Measurements from ENCODE around the gene GALNTL6. TPM values are rescaled to one million over a fixed set of nuclear protein-coding genes. Genes with fewer than 3 reads are reported as not detected.
A peak's percentile ranks its signal among the peaks of the same experiment; 100 is the strongest.

GALNTL6 gene
- total and polyA plus RNA-seq, 2 experiments from 2014 or later, result not detected

DNA sequence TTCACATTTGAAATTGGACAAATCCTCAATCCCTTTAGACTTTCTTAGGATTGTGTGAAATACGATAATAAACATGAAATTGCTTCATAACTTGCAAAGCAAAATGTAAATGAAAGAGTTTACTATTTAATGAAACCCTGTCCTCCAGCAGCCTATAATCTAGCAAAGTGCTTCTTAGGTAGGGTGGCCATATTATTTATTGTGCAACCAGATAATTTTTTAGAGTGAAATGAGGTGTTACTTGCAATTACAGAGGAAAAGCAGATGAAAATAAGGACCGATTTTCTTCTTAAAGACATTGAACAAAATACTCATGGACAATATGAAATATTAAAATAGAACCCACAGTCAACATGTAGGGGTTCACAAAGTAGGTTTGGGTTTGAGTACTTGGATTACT lies 1239.2 kb downstream of the GALNTL6 start:
- 52 to 63% methylated on average over 2 of the region's 2 CpGs for whole genome bisulfite sequencing, 2 experiments (ENCODE audit: low coverage in 1 of 2, low lambda C conversion rate in 2 of 2, missing lambda C conversion rate in 2 of 2)
- no peak for DNase-seq
- Histone ChIP-seq H2AFZ (no peak overlapping the region), H3K9me3 (ENCODE audit: low read depth) (no peaks in the 10 kb centered on the region), H3K4me2 (ENCODE audit: unreplicated experiment) (no peak overlapping the region), H4K20me1 (ENCODE audit: insufficient read depth) (no peaks in the 10 kb centered on the region), H3K27me3 (replicated peaks; ENCODE audit: insufficient read depth) (peaks cover 13% of the 10 kb centered on the region; the same call in 1 of the 2 replicates), H3K9me2 (ENCODE audit: insufficient read depth) (no peaks in the 10 kb centered on the region), H3K79me2 (ENCODE audit: insufficient read depth) (no peaks in the 10 kb centered on the region), H3K27ac (no peak overlapping the region), H3K9ac (no peak overlapping the region), H3K36me3 (ENCODE audit: low read depth) (no peaks in the 10 kb centered on the region), H3K4me3 (no peak overlapping the region), H3K4me1 (ENCODE audit: insufficient read depth) (0 out of 2 replicates have a peak, but pooled peaks cover 3% of the 10 kb centered on the region), H3F3A (ENCODE audit: insufficient read depth) (no peaks in the 10 kb centered on the region)
- in situ Hi-C loops (cut with MboI), result no loop called here
- TF ChIP-seq EZH2 (IDR thresholded peaks at IDR 0.05; ENCODE audit: insufficient read depth, poor library complexity, severe bottlenecking), result no peak
- TF ChIP-seq EZH2phosphoT487 (IDR thresholded peaks at IDR 0.05; ENCODE audit: insufficient read depth, low read depth), result no peak

DNA sequence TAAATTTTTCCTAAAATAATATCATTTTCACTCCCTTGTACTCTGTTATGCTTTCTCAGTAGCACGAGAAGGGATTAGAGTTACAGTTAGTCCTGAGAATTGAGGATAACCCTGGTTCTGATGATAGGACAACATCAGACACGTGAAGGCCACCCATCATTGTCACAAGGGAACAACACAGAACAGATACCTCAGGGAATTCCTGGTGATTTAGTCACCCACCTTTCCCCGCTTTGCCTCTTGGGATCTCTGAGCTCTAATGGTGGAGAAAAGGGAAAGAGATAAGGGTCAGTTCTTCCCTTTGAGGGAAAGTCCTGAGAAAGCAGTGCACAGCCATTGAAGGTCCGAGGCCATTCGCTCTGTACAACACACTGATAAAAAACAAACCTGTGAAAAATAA lies 1243.1 kb downstream of the GALNTL6 start:
- H3K4me2 ChIP-seq (ENCODE audit: unreplicated experiment), result no peak overlapping the region
- H3F3A ChIP-seq (ENCODE audit: insufficient read depth), result no peaks in the 10 kb centered on the region
- no peaks in the 10 kb centered on the region for H3K9me2 ChIP-seq (ENCODE audit: insufficient read depth)
- no peaks in the 10 kb centered on the region for H4K20me1 ChIP-seq (ENCODE audit: insufficient read depth)
- no peak overlapping the region for H3K4me3 ChIP-seq
- H3K4me1 ChIP-seq (ENCODE audit: insufficient read depth), result 0 out of 2 replicates have a peak, but pooled peaks cover 3% of the 10 kb centered on the region
- 72 to 76% methylated on average over 5 of the region's 5 CpGs for WGBS, 2 experiments (ENCODE audit: low coverage in 1 of 2, low lambda C conversion rate in 2 of 2, missing lambda C conversion rate in 2 of 2)
- TF ChIP-seq EZH2 (IDR thresholded peaks at IDR 0.05; ENCODE audit: insufficient read depth, poor library complexity, severe bottlenecking) (no peak), EZH2phosphoT487 (IDR thresholded peaks at IDR 0.05; ENCODE audit: insufficient read depth, low read depth) (no peak)
- no peak for DNase-seq
- no peaks in the 10 kb centered on the region for H3K9me3 ChIP-seq (ENCODE audit: low read depth)
- H2AFZ ChIP-seq, result no peak overlapping the region
- H3K36me3 ChIP-seq (ENCODE audit: low read depth), result no peaks in the 10 kb centered on the region
- no peak overlapping the region for H3K27ac ChIP-seq
- no peak overlapping the region for H3K9ac ChIP-seq
- in situ Hi-C loops (cut with MboI), result no loop called here
- H3K79me2 ChIP-seq (ENCODE audit: insufficient read depth), result no peaks in the 10 kb centered on the region
- H3K27me3 ChIP-seq (replicated peaks; ENCODE audit: insufficient read depth), result peaks cover 7% of the 10 kb centered on the region; the same call in 1 of the 2 replicates

DNA sequence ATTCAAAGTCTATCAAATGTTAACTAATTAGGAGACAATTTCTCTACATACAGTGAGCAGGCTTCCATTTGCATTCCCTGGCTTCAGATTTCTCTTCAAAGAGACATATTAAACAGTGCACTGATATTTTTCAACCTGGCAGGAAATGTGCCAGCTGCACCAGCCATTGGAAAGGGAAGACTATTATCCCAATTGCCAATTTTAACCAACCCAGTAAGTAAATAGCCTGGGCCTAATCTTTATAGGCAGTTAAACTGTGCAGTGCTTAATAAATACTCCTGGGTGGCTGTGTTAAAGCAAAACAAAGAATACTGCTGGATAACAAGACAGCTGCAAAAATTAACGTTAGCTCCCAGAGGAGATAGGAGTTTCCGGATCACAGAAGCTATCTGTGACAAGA lies 1243.5 kb downstream of the GALNTL6 start:
- H3K79me2 ChIP-seq (ENCODE audit: insufficient read depth), result no peaks in the 10 kb centered on the region
- no peaks in the 10 kb centered on the region for H3K36me3 ChIP-seq (ENCODE audit: low read depth)
- DNase-seq, result no peak
- no peak overlapping the region for H2AFZ ChIP-seq
- 0 out of 2 replicates have a peak, but pooled peaks cover 3% of the 10 kb centered on the region for H3K4me1 ChIP-seq (ENCODE audit: insufficient read depth)
- no peak overlapping the region for H3K4me2 ChIP-seq (ENCODE audit: unreplicated experiment)
- no peak overlapping the region for H3K4me3 ChIP-seq
- 65 to 78% methylated on average over 2 of the region's 2 CpGs for WGBS, 2 experiments (ENCODE audit: low coverage in 1 of 2, low lambda C conversion rate in 2 of 2, missing lambda C conversion rate in 2 of 2)
- no peaks in the 10 kb centered on the region for H3F3A ChIP-seq (ENCODE audit: insufficient read depth)
- H3K9me3 ChIP-seq (ENCODE audit: low read depth), result no peaks in the 10 kb centered on the region
- peaks cover 7% of the 10 kb centered on the region; the same call in 1 of the 2 replicates for H3K27me3 ChIP-seq (replicated peaks; ENCODE audit: insufficient read depth)
- H3K27ac ChIP-seq, result no peak overlapping the region
- no peaks in the 10 kb centered on the region for H4K20me1 ChIP-seq (ENCODE audit: insufficient read depth)
- no peak overlapping the region for H3K9ac ChIP-seq
- H3K9me2 ChIP-seq (ENCODE audit: insufficient read depth), result no peaks in the 10 kb centered on the region
- in situ Hi-C loops (cut with MboI), result no loop called here
- no peak for TF ChIP-seq EZH2 (IDR thresholded peaks at IDR 0.05; ENCODE audit: insufficient read depth, poor library complexity, severe bottlenecking)
- no peak for TF ChIP-seq EZH2phosphoT487 (IDR thresholded peaks at IDR 0.05; ENCODE audit: insufficient read depth, low read depth)

DNA sequence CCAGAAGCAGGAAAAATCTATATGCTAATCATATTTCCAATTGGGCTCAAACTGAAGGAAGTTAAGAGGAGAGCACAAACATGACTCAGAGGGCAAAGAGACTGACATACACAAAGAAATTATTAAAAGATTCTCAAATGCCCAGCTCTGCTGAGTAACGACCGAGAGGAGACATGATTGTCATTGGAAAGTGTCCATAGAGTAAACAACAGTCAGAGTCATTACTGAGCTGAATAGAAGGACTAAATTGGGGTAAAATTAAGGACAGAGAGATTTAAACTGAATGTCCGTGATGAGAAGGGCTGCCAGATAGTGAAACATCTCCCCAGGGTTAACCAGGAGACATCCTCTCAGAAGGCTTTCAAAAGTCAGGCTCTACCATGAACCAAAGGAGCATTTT lies 1244.2 kb downstream of the GALNTL6 start:
- TF ChIP-seq EZH2 (IDR thresholded peaks at IDR 0.05; ENCODE audit: insufficient read depth, poor library complexity, severe bottlenecking) (no peak), EZH2phosphoT487 (IDR thresholded peaks at IDR 0.05; ENCODE audit: insufficient read depth, low read depth) (no peak)
- no peak overlapping the region for H3K4me3 ChIP-seq
- peak; percentile 20 for DNase-seq
- H3K9ac ChIP-seq, result no peak overlapping the region
- no peaks in the 10 kb centered on the region for H3K9me3 ChIP-seq (ENCODE audit: low read depth)
- no peaks in the 10 kb centered on the region for H3F3A ChIP-seq (ENCODE audit: insufficient read depth)
- no peaks in the 10 kb centered on the region for H3K36me3 ChIP-seq (ENCODE audit: low read depth)
- no peaks in the 10 kb centered on the region for H4K20me1 ChIP-seq (ENCODE audit: insufficient read depth)
- in situ Hi-C loops (cut with MboI), result no loop called here
- no peak overlapping the region for H3K27ac ChIP-seq
- H3K79me2 ChIP-seq (ENCODE audit: insufficient read depth), result no peaks in the 10 kb centered on the region
- 0 to 2% methylated on average over 3 of the region's 3 CpGs for WGBS, 2 experiments (ENCODE audit: low coverage in 1 of 2, low lambda C conversion rate in 2 of 2, missing lambda C conversion rate in 2 of 2)
- H3K4me1 ChIP-seq (ENCODE audit: insufficient read depth), result 0 out of 2 replicates have a peak, but pooled peaks cover 3% of the 10 kb centered on the region
- H2AFZ ChIP-seq, result 0 out of 2 replicates have a peak overlapping the region, but pooled peaks have one; percentile 23
- no peak overlapping the region for H3K4me2 ChIP-seq (ENCODE audit: unreplicated experiment)
- H3K27me3 ChIP-seq (replicated peaks; ENCODE audit: insufficient read depth), result peaks cover 7% of the 10 kb centered on the region; the same call in 1 of the 2 replicates
- H3K9me2 ChIP-seq (ENCODE audit: insufficient read depth), result no peaks in the 10 kb centered on the region
